Neutrophil (primary cell): Measurements from ENCODE around the gene ANKRD44.
"Not testable (repeated sequence)": the region's sequence is repeated elsewhere in the genome, so short reads cannot be mapped to it uniquely, and the experiment has no call there.

Source experiments
- H3K27ac ChIP-seq: fragments of 200-600 bp; sonication (generic); 2 replicates; pipeline ENCODE4 v1.5.1; 2016; ENCODE audit warnings: mild to moderate bottlenecking, moderate library complexity
- H3K27me3 ChIP-seq: fragments of 200-600 bp; sonication (generic); 2 replicates; pipeline ENCODE4 v1.6.0; 2016; ENCODE audit warnings: mild to moderate bottlenecking
- H3K36me3 ChIP-seq: fragments of 200-600 bp; sonication (generic); 2 replicates; pipeline ENCODE4 v1.5.1; 2017
- H3K4me1 ChIP-seq, 2 experiments: fragments of 200-600 bp in 1 of 2; sonication (generic) in 1 of 2; 1 replicate in 1 of 2; 2 replicates in 1 of 2; pipeline versions ENCODE4 v1.5.1 to v1.6.1; 2013 to 2016; ENCODE audit warnings: low read depth in 1 of 2, low read length in 1 of 2, mild to moderate bottlenecking in 1 of 2, moderate library complexity in 1 of 2; ENCODE audit not compliant: control insufficient read depth in 1 of 2, insufficient read depth in 1 of 2
- H3K4me3 ChIP-seq, 2 experiments: fragments of 200-600 bp in 1 of 2; sonication (generic) in 1 of 2; 1 replicate in 1 of 2; 2 replicates in 1 of 2; pipeline ENCODE4 v1.5.1; 2013 to 2016; ENCODE audit warnings: low read depth in 1 of 2, low read length in 1 of 2, mild to moderate bottlenecking in 1 of 2, moderate library complexity in 1 of 2
- H3K9me3 ChIP-seq: fragments of 200-600 bp; sonication (generic); 2 replicates; pipeline ENCODE4 v1.5.1; 2016
- TF ChIP-seq, protein P1 (sequence below): fragments of 200-600 bp; sonication (generic); IDR thresholded peaks from 2 replicates; pipeline ENCODE4 v1.5.1; 2016; ENCODE audit warnings: antibody characterized with exemption

The ANKRD44 gene

DNA sequence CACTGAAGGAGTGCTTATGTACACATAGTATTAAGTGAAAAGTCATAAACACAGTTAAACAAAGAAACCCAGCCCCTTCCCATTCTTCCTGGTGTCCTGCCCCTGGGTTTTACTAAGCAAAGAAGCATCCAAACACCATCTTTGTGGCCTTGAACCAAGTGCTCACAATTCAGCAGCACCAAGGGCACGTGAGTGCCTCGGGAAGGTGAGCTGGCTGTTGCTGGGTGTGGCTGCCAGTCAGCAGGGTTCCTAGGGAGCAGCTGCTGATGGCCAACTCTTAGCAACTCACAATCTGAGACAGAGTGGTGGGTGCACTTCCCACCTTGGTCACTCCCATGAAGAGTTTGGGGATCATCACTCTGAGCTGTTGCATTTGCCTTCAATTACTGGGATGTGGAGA, 286.4 kb downstream of the ANKRD44 start:
- no peaks in the 10 kb centered on the region for H3K9me3 ChIP-seq
- no peaks in the 10 kb centered on the region for H3K4me1 ChIP-seq
- no peak overlapping the region for H3K4me3 ChIP-seq
- H3K27ac ChIP-seq, result no peak overlapping the region
- TF ChIP-seq, protein P1, sequence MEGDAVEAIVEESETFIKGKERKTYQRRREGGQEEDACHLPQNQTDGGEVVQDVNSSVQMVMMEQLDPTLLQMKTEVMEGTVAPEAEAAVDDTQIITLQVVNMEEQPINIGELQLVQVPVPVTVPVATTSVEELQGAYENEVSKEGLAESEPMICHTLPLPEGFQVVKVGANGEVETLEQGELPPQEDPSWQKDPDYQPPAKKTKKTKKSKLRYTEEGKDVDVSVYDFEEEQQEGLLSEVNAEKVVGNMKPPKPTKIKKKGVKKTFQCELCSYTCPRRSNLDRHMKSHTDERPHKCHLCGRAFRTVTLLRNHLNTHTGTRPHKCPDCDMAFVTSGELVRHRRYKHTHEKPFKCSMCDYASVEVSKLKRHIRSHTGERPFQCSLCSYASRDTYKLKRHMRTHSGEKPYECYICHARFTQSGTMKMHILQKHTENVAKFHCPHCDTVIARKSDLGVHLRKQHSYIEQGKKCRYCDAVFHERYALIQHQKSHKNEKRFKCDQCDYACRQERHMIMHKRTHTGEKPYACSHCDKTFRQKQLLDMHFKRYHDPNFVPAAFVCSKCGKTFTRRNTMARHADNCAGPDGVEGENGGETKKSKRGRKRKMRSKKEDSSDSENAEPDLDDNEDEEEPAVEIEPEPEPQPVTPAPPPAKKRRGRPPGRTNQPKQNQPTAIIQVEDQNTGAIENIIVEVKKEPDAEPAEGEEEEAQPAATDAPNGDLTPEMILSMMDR, result no peak
- peaks cover 62% of the 10 kb centered on the region for H3K36me3 ChIP-seq
- H3K27me3 ChIP-seq, result no peaks in the 10 kb centered on the region

DNA sequence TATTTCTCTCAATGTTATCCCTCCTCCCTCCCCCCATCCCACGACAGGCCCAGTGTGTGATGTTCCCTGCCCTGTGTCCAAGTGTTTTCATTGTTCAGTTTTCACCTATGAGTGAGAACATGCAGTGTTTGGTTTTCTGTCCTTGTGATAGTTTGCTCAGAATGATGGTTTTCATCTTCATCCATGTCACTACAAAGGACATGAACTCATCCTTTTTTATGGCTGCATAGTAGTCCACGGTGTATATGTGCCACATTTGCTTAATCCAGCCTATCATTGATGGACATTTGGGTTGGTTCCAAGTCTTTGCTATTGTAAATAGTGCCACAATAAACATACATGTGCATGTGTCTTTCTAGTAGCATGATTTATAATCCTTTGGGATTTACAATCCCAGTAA, 289.7 kb downstream of the ANKRD44 start:
- H3K9me3 ChIP-seq, H3K4me1 ChIP-seq, H3K27me3 ChIP-seq, H3K4me3 ChIP-seq, H3K27ac ChIP-seq: not testable (repeated sequence)
- H3K36me3 ChIP-seq, result peaks cover 54% of the 10 kb centered on the region

DNA sequence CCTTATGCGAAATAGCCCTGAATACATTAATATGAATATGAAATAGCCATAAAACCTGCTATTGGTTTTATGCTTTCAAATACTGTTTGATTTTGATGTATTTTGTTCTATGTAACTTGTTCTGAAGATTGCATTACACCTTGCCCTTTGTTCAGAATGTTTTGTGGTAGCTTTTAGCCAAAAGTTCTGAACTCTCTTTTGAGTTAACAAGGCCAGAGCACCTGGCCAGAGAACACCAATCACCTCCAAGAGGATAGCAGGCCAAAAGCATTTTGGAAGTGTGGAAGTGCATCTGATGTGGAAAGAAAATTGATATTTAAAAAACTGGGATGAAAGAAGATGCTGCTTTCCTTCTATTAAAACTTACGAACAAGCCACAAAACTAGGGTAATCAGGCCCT, 297.5 kb downstream of the ANKRD44 start:
- H3K36me3 ChIP-seq, result peaks cover 74% of the 10 kb centered on the region
- H3K27me3 ChIP-seq, result no peaks in the 10 kb centered on the region
- TF ChIP-seq, protein P1, result no peak
- H3K4me3 ChIP-seq, result no peak overlapping the region
- H3K4me1 ChIP-seq, result no peaks in the 10 kb centered on the region
- H3K9me3 ChIP-seq, result no peaks in the 10 kb centered on the region
- no peak overlapping the region for H3K27ac ChIP-seq

- H3K4me3 ChIP-seq, result no peak overlapping the region
- TF ChIP-seq, protein P1, result no peak
- no peaks in the 10 kb centered on the region for H3K9me3 ChIP-seq
- no peaks in the 10 kb centered on the region for H3K4me1 ChIP-seq
- H3K27ac ChIP-seq, result no peak overlapping the region
- H3K36me3 ChIP-seq, result peaks cover 85% of the 10 kb centered on the region
- no peaks in the 10 kb centered on the region for H3K27me3 ChIP-seq
These were observed 298.6 kb downstream of the ANKRD44 start for GRCh38 chr2:197011801-197012641.

GRCh38 chr2:197011021-197011417, 299.6 kb downstream of the ANKRD44 start:
- Histone ChIP-seq H3K27ac (no peak overlapping the region), H3K4me3 (no peak overlapping the region), H3K4me1 (no peaks in the 10 kb centered on the region), H3K9me3 (no peaks in the 10 kb centered on the region), H3K27me3 (no peaks in the 10 kb centered on the region), H3K36me3 (peaks cover 95% of the 10 kb centered on the region)
- TF ChIP-seq, protein P1, result no peak

DNA sequence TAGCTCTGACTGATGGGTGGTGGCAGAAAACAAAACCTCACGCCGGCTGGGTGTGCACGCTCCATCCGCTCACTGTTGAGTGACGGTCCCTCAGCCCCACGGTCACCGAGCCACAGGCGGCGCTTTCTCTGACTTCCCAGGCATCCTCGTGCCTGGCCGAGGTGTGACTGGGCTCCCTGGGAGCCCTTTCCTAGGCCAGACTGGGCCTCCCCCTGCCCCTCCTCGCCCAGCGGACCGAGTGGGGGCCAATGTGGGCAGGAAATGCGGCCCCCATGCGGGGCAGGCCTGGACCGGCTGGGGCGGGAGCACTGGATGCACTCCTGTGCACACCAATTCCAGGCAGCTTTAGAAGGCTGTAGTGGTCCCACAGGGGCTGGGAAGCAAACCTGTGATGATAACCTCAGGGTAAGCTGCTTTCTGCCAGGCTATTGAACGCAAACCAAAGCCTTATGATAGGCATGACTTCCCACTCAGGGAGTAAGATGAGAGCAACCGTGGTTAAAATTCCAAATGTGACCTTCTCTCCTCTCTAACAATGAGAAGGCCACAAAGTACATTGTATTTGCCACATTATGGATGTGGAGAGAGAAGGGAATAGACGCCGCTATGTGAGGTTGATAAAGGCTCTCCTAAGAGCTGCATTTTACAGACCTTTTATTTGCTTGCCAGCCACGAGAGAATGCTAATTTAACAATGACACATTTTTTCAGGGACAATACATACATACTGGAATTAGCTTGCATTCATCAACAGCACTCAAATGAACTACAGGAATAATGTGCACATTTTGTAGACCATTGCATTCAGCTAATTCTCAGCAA, 300.2 kb downstream of the ANKRD44 start:
- H3K36me3 ChIP-seq, result peaks cover 95% of the 10 kb centered on the region
- H3K27ac ChIP-seq, result no peak overlapping the region
- no peak overlapping the region for H3K4me3 ChIP-seq
- no peaks in the 10 kb centered on the region for H3K9me3 ChIP-seq
- TF ChIP-seq, protein P1, result no peak
- no peaks in the 10 kb centered on the region for H3K27me3 ChIP-seq
- no peaks in the 10 kb centered on the region for H3K4me1 ChIP-seq

GRCh38 chr2:197008741-197009341, 301.7 kb downstream of the ANKRD44 start:
- not testable (repeated sequence) for H3K4me3 ChIP-seq, H3K9me3 ChIP-seq, H3K4me1 ChIP-seq, H3K27me3 ChIP-seq, H3K27ac ChIP-seq
- peaks cover 93% of the 10 kb centered on the region for H3K36me3 ChIP-seq
